ENCODE measurements around the gene RBAK.
"Not testable (repeated sequence)": the region's sequence is repeated elsewhere in the genome, so short reads cannot be mapped to it uniquely, and the experiment has no call there.

Gene RBAK

GRCh38 chr7:5045558-5046396 lies at the start of gene RBAK:
RBAK (plus strand) TSS chr7:5045860; CDS start chr7:5048077, 2,217 bp downstream.
- peak; percentile 96 for DNase-seq

GRCh38 chr7:4996696-4997222 lies 48.9 kb upstream of the RBAK start:
- no peak for DNase-seq

GRCh38 chr7:4998244-4998643 lies 47.4 kb upstream of the RBAK start:
- DNase-seq: no peak

GRCh38 chr7:4998910-4999309 lies 46.8 kb upstream of the RBAK start:
- DNase-seq: no peak

GRCh38 chr7:4999369-4999950 lies 46.2 kb upstream of the RBAK start:
- DNase-seq: no peak

GRCh38 chr7:5001003-5001402 lies 44.7 kb upstream of the RBAK start:
- no peak for DNase-seq

GRCh38 chr7:5001911-5002310 lies 43.7 kb upstream of the RBAK start:
- DNase-seq: no peak

- no peak for DNase-seq
Measured at GRCh38 chr7:5005066-5005465, 40.6 kb upstream of the RBAK start.

GRCh38 chr7:5012985-5013384 lies 32.7 kb upstream of the RBAK start:
- DNase-seq: no peak

GRCh38 chr7:5015936-5016335 lies 29.7 kb upstream of the RBAK start:
- DNase-seq: not testable (repeated sequence)

GRCh38 chr7:5017626-5018025 lies 28.0 kb upstream of the RBAK start:
- DNase-seq: not testable (repeated sequence)

GRCh38 chr7:5020098-5020497 lies 25.6 kb upstream of the RBAK start:
- no peak for DNase-seq

- not testable (repeated sequence) for DNase-seq
Measured at GRCh38 chr7:5020976-5021550, 24.6 kb upstream of the RBAK start.

GRCh38 chr7:5023626-5024025 lies 22.0 kb upstream of the RBAK start:
- DNase-seq: not testable (repeated sequence)

GRCh38 chr7:5027796-5028410 lies 17.8 kb upstream of the RBAK start:
- DNase-seq: not testable (repeated sequence)

GRCh38 chr7:5033186-5033585 lies 12.5 kb upstream of the RBAK start:
- not testable (repeated sequence) for DNase-seq

- DNase-seq: no peak
Measured at GRCh38 chr7:5035276-5035675, 10.4 kb upstream of the RBAK start.

- DNase-seq: no peak
Measured at GRCh38 chr7:5036446-5036845, 9.2 kb upstream of the RBAK start.

- no peak for DNase-seq
Measured at GRCh38 chr7:5041047-5041446, 4.6 kb upstream of the RBAK start.

- no peak for DNase-seq
Measured at GRCh38 chr7:5043661-5044060, 2.0 kb upstream of the RBAK start.

GRCh38 chr7:5046397-5046732 lies 705 bp downstream of the RBAK start:
- peak; percentile 33 for DNase-seq

- not testable (repeated sequence) for DNase-seq
Measured at GRCh38 chr7:5047127-5047526, 1.5 kb downstream of the RBAK start.

- DNase-seq: no peak
Measured at GRCh38 chr7:5050676-5051075, 5.0 kb downstream of the RBAK start.

GRCh38 chr7:5051731-5052130 lies 6.1 kb downstream of the RBAK start:
- DNase-seq: not testable (repeated sequence)

Measured in NCI-H82 (cell line).